Memory B cell (primary cell): ENCODE data around the gene NRXN2.
"Not testable (repeated sequence)": the region's sequence is repeated elsewhere in the genome, so short reads cannot be mapped to it uniquely, and the experiment has no call there.

Source experiments
- ATAC-seq: fragments of 150-1000 bp; cut with Tn5 transposase; 2 replicates; pipeline ENCODE4 v1.10.0; 2021; ENCODE audit warnings: low read depth, mild to moderate bottlenecking, moderate library complexity
- DNase-seq, 2 donors: peaks; one replicate each; pipeline ENCODE4 v3.0.0; 2022; ENCODE audit warnings: low spot score in 2 of 2
- H3K27ac Mint-ChIP-seq: one replicate; pipeline ENCODE4 v1.8.0; 2022; ENCODE audit warnings: mild to moderate bottlenecking, moderate library complexity, mixed read lengths
- H3K27me3 Mint-ChIP-seq: one replicate; pipeline ENCODE4 v1.8.0; 2022; ENCODE audit warnings: mixed read lengths
- H3K36me3 Mint-ChIP-seq: one replicate; pipeline ENCODE4 v1.8.0; 2022; ENCODE audit warnings: mild to moderate bottlenecking, mixed read lengths
- H3K4me1 Mint-ChIP-seq: one replicate; pipeline ENCODE4 v1.8.0; 2022; ENCODE audit warnings: mixed read lengths
- H3K4me3 Mint-ChIP-seq: one replicate; pipeline ENCODE4 v1.8.0; 2022; ENCODE audit warnings: mild to moderate bottlenecking, moderate library complexity, mixed read lengths
- H3K9me3 Mint-ChIP-seq: one replicate; pipeline ENCODE4 v1.8.0; 2022; ENCODE audit warnings: mixed read lengths

NRXN2 gene

DNA sequence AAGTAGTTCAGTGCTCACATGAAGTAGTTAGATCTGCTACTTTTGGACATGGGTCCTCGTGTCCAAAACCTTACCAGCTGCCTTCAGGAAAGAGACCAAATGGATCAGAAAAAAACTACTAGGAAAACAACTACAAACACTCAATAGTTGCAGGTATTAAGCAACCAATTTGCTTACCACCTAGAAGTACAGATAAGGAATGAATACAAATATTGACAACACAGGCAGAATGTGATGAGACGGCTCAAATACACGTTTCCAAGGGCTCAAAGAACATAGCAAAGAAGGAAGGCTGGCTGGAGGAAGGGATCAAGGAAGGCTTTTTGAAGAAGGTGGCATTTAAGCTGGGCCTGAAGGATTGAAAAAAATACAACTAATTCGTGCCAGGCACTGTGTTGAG lies 41.8 kb downstream of the NRXN2 start:
- ATAC-seq = no peak
- no peak overlapping the region for H3K27ac Mint-ChIP-seq
- no peaks in the 10 kb centered on the region for H3K4me1 Mint-ChIP-seq
- no peak for DNase-seq
- H3K36me3 Mint-ChIP-seq = no peaks in the 10 kb centered on the region
- H3K9me3 Mint-ChIP-seq = no peaks in the 10 kb centered on the region
- no peak overlapping the region for H3K4me3 Mint-ChIP-seq
- H3K27me3 Mint-ChIP-seq = peaks cover 15% of the 10 kb centered on the region

DNA sequence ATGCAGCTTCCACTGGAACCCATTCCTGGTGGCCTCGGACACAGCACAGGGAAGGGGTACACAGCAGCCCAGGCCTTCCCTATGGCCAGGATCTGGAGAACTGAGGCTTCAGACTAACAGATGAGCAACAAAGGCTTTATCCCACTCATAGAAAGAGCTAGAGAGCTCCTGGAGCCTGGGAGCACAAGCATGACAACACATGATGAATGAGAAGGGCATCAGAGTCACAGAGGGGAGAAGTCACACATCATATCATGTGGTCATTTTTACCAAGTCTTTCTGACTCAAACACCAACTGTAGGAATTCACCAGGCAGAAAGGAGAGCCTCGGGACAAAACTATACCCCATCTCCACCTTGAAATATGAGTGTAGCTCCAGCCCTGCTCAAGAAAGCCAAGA lies 43.2 kb downstream of the NRXN2 start:
- Mint-ChIP-seq H3K4me1 (peaks cover 12% of the 10 kb centered on the region), H3K9me3 (no peaks in the 10 kb centered on the region), H3K27me3 (peaks cover 20% of the 10 kb centered on the region), H3K36me3 (peaks cover 2% of the 10 kb centered on the region), H3K4me3 (no peak overlapping the region), H3K27ac (no peak overlapping the region)
- ATAC-seq = no peak
- no peak for DNase-seq

DNA sequence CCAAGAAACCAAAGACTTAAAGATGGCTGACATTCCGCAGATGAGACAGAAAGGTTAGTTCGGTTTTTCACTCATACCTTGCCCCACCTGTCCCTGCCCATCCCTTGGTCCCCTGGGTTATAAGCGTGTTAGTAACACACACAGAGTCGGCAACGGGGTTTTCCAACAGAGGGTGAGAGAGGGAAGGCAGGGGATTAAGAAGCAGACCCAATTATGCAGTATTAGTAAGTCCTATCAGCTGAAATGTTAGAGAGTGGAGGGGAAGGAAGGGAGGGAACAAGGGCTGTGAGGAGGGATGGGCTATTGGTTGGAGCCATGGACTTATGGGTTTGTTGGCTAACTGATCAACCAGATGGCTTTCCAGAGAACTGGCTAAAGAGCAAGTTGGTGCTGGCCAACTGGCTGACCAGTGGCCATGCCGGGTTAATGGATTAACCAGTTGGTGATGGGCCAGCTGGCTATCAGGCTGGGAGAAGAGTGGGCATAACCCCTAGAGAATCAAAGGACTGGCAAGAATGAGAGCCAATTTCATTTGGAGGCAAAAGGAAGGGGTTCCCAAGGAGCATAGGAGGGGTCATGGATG lies 45.5 kb downstream of the NRXN2 start:
- no peak for DNase-seq
- Mint-ChIP-seq H3K36me3 (peaks cover 2% of the 10 kb centered on the region), H3K4me1 (peaks cover 21% of the 10 kb centered on the region), H3K4me3 (no peak overlapping the region), H3K9me3 (no peaks in the 10 kb centered on the region), H3K27me3 (peaks cover 22% of the 10 kb centered on the region), H3K27ac (no peak overlapping the region)
- ATAC-seq = no peak

DNA sequence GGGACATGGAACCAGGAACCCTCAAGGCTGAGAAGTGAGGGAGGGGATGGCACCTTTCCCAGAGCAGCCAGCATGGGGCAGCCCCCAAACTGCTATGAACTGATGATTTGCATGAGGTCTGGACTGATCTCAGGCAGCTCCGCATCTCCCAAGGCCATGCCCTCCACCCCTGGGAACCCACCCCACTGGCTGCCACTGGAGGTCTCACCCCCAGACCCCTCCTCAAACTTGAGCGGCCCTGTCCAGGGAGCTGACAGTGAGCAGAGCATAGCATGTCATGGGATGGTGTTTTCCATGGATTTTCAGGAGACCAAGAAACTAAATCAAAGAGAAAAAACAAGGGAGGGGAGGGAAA lies 46.8 kb downstream of the NRXN2 start:
- H3K27me3 Mint-ChIP-seq = peaks cover 27% of the 10 kb centered on the region
- H3K9me3 Mint-ChIP-seq = no peaks in the 10 kb centered on the region
- ATAC-seq (peak; percentile 17), DNase-seq (no peak)
- no peak overlapping the region for H3K4me3 Mint-ChIP-seq
- no peak overlapping the region for H3K27ac Mint-ChIP-seq
- H3K4me1 Mint-ChIP-seq = peaks cover 29% of the 10 kb centered on the region
- H3K36me3 Mint-ChIP-seq = peaks cover 2% of the 10 kb centered on the region

DNA sequence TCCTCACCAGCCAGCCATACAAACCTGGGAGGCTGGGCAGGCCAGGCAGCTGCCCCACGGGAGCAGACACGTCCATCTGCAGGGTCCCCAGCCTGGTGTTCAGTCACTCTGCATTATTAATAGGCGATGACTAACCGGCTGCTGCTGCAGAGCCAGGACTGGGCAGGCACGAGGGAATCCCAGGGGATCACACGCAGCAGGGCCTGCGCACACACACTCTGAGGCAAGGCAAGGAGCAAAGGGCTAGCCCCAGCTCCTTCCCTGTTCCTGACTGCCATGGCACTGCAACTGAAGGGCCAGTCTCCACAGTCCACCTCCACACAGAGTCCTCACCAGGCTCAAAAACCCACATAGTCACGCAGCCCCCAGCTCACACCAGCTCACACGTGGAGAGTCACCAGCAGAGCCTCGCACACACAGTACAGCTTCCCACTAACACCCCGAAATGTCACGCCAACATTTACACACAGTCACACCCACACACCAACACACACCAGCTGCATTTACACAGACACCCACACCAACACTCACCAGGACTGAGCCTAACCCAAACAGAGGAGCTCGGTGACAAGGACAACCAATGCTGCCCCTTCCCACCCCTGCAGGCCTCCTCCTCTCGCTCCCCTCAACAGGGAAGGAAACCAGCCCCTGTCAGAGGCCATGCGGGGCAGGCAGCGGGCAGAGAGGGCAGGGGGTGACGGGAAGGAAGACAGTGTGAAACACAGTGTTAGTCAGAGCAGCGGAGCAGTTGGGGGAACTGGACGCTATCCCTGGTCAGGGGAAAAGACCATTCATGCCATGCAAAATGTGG lies 47.3 kb downstream of the NRXN2 start:
- Mint-ChIP-seq H3K4me1 (peaks cover 32% of the 10 kb centered on the region), H3K27me3 (peaks cover 30% of the 10 kb centered on the region), H3K9me3 (no peaks in the 10 kb centered on the region), H3K36me3 (peaks cover 2% of the 10 kb centered on the region), H3K27ac (no peak overlapping the region), H3K4me3 (no peak overlapping the region)
- peak; percentile 47 for ATAC-seq
- DNase-seq = no peak

DNA sequence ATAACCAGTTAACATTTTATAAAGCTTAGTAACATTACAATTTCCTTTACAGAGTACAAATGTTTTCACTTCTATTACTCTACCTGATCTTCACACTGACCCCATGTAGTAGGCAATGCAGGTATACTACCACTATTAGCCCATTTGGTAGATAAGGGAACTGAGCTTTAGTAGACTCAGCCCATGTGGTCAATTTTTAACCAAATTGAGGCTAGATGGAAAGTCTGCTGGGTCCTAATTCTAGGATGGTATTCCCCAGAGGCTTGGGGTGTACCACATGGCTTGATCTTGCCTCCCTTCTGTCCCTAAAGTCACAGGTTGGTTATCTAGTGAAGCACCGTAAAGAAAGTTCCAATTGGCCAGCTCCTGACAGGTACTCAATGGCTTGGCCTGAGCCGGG lies 48.2 kb downstream of the NRXN2 start:
- DNase-seq = no peak
- Mint-ChIP-seq H3K27ac (no peak overlapping the region), H3K4me1 (peaks cover 32% of the 10 kb centered on the region), H3K27me3 (peaks cover 33% of the 10 kb centered on the region), H3K36me3 (peaks cover 2% of the 10 kb centered on the region), H3K4me3 (no peak overlapping the region), H3K9me3 (no peaks in the 10 kb centered on the region)
- ATAC-seq = peak; percentile 24

DNA sequence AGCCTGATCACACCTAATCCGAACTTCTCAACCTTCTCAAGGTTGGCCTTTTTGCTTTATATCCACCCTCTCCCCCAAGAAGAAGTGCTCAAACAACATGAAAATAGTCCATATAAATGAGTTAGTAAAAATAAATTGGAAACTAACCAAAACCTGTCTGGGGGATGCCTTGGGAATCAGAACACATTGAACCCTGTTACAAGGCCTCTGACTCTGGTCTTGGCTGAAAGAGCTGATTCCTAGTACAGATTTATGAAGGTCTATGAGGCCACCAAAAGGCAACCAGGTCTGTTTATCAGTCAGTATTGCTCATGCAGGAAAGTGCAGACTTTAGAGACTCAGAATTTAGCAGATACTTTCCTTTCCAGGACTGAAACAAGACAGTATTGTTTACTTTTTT lies 49.7 kb downstream of the NRXN2 start:
- H3K4me1 Mint-ChIP-seq = peaks cover 34% of the 10 kb centered on the region
- H3K27me3 Mint-ChIP-seq = peaks cover 37% of the 10 kb centered on the region
- no peaks in the 10 kb centered on the region for H3K9me3 Mint-ChIP-seq
- ATAC-seq = no peak
- H3K4me3 Mint-ChIP-seq = no peak overlapping the region
- peaks cover 2% of the 10 kb centered on the region for H3K36me3 Mint-ChIP-seq
- H3K27ac Mint-ChIP-seq = no peak overlapping the region
- no peak for DNase-seq

DNA sequence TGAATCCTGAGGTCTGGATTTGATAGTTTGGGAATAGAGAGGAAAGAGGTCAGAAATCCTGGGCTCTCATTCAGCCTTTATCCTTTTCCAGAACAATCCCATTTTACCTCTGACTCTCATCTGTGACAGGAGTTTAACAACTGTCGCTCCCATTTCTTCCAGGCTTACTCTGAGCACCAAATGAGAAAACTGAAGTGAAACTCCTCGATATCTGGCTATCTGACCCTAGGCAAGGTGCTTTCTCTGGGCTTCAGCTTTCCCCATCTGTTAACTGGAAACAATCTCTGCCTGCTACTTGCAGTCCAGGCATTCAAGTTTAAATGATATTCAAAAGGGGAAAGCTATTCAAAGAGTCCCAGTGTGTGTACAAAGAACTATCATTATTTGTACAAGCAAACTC lies 50.1 kb downstream of the NRXN2 start:
- Mint-ChIP-seq H3K9me3 (no peaks in the 10 kb centered on the region), H3K27ac (no peak overlapping the region), H3K4me1 (peaks cover 34% of the 10 kb centered on the region), H3K27me3 (peaks cover 38% of the 10 kb centered on the region), H3K36me3 (peaks cover 2% of the 10 kb centered on the region), H3K4me3 (no peak overlapping the region)
- peak; percentile 41 for ATAC-seq
- no peak for DNase-seq

DNA sequence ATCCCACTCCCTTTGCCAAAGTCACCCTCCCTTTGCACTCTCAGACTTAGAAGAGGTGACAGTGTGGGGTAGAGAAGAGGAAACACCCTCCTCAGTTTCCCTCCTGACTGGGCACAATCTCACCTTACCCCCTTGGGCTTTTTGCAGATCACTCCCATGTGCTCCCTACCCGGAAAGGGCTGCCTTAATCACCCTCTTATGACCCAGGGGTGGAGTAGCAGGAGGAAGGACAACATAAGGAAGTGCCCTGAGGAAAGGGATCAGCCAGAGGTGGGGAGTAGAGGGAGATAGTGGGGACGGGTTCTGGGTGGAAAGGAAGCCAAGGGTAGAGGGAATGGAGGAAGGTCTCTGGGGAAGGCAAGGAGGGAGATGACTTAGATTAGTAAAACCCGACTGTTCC lies 52.0 kb downstream of the NRXN2 start:
- no peak for ATAC-seq
- DNase-seq = no peak
- H3K36me3 Mint-ChIP-seq = peaks cover 2% of the 10 kb centered on the region
- peaks cover 31% of the 10 kb centered on the region for H3K27me3 Mint-ChIP-seq
- H3K27ac Mint-ChIP-seq = no peak overlapping the region
- H3K4me1 Mint-ChIP-seq = peaks cover 33% of the 10 kb centered on the region
- no peak overlapping the region for H3K4me3 Mint-ChIP-seq
- no peaks in the 10 kb centered on the region for H3K9me3 Mint-ChIP-seq

DNA sequence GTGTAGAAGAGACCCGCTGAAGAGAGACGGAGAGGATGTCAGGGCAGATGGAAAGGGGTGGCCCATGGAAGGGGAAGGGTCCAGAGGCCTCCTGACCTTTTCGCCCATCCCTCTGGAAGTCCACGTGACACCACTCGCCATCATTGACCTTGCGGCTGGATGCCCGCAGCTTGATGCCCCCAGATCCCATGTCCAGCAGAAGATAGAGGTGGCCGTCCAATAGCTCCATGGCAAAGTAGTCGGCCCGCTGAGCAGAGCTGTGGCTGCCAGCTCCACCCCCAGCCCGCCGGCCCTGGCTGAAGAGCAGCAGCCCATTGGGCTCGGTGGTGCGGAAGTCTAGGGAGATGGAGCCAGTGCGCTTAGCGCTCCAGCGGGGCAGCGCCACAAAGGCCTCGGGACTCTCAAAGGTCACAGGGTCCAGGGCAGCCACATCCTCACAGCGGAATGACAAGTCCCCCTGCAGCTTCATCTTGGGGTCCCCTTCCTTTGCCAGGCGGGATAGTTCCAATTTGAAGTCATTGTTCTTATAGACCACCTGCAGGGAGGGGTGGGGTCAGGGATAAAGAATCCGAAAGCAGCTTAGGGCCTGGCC lies 55.7 kb downstream of the NRXN2 start:
- DNase-seq (no peak), ATAC-seq (no peak)
- H3K36me3 Mint-ChIP-seq = no peaks in the 10 kb centered on the region
- no peak overlapping the region for H3K27ac Mint-ChIP-seq
- peaks cover 11% of the 10 kb centered on the region for H3K4me1 Mint-ChIP-seq
- H3K27me3 Mint-ChIP-seq = peaks cover 27% of the 10 kb centered on the region
- no peaks in the 10 kb centered on the region for H3K9me3 Mint-ChIP-seq
- H3K4me3 Mint-ChIP-seq = no peak overlapping the region

DNA sequence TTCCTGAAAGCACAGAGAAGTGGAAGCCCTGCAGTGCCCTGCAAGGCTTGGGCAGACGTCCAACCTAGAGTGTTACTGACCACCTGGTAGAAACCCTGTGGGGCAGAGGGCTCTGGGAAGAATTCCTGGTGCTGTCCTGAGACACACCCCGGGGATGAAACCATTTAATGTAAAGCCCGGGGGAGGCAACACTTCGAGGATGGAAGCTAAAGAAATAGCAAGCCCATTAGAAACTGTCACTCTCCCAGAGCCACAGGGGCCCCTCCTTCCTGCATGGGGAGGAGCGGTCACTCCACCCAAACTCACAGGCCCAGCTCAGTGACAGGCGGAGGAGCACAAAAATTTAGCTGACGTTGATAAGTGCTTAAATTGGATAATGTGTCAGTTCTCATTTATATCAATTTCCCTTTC lies 57.6 kb downstream of the NRXN2 start:
- H3K27ac Mint-ChIP-seq = no peak overlapping the region
- peaks cover 2% of the 10 kb centered on the region for H3K4me1 Mint-ChIP-seq
- no peak overlapping the region for H3K4me3 Mint-ChIP-seq
- H3K27me3 Mint-ChIP-seq = peaks cover 21% of the 10 kb centered on the region
- H3K9me3 Mint-ChIP-seq = no peaks in the 10 kb centered on the region
- no peaks in the 10 kb centered on the region for H3K36me3 Mint-ChIP-seq
- ATAC-seq = no peak
- no peak for DNase-seq

DNA sequence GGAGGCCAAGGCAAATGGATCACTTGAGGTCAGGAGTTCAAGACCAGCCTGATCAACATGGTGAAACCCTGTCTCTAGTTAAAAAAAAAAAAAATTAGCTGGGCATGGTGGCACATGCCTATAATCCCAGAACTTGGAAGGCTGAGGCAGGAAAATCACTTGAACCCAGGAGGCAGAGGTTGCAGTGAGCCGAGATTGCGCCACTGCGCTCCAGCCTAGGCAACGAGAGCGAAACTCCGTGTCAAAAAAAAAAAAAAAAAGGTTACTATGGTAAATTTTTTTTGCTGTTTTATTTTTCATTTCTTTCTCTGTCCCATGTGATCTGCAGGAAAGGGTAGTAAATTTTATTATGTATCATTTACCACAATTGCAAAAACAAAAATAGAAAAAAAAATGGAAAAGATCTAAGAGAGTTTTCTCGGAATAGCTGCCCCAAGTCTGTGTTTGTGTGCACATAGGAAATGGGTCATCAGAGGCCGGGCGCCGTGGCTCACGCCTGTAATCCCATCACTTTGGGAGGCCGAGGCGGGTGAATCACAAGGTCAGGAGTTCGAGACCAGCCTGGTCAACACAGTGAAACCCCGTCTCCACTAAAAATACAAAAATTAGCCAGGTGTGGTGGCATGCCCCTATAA lies 58.6 kb downstream of the NRXN2 start:
- not testable (repeated sequence) for H3K9me3 Mint-ChIP-seq, H3K27ac Mint-ChIP-seq, DNase-seq, H3K4me3 Mint-ChIP-seq, H3K36me3 Mint-ChIP-seq, H3K4me1 Mint-ChIP-seq, ATAC-seq
- peaks cover 23% of the 10 kb centered on the region for H3K27me3 Mint-ChIP-seq

DNA sequence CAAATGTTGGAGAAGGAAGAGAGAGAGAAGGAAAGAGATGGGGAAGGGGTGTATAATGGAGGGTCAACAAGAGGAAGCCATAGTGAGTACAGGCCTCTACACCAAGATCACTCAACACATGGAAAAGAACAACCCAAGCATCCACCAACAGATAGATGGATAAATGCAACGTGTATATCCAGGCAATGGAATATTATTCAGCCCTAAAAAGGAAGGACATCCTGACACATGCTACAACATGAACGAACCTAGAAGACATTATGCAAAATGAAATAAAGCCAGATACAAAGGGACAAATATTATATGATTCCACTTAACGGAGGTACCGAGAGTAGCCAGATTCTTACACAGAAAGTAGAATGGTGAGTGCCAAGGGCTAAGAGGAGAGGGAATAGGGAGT lies 59.3 kb downstream of the NRXN2 start:
- no peaks in the 10 kb centered on the region for H3K36me3 Mint-ChIP-seq
- no peak for ATAC-seq
- H3K27ac Mint-ChIP-seq = no peak overlapping the region
- no peak overlapping the region for H3K4me3 Mint-ChIP-seq
- DNase-seq = no peak
- peaks cover 20% of the 10 kb centered on the region for H3K27me3 Mint-ChIP-seq
- no peaks in the 10 kb centered on the region for H3K9me3 Mint-ChIP-seq
- no peaks in the 10 kb centered on the region for H3K4me1 Mint-ChIP-seq

DNA sequence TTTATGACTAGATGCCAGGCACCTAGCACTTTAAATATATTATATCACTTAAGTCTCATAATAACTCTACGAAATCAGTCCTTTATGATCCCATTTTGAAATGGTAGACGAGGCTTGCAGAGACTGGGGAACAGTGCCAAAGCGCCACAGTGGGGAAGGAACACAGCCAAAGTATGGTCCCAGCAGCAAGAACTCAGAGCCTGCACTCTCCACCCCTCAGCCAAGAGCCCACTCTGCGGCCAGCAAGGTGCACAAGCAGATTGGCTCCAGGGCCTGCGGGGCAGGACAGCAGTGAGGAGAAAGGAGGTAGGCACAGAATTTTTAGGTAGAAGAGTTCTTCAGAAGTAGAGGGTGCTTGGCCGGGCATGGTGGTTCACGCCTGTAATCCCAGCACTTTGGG lies 61.4 kb downstream of the NRXN2 start:
- Mint-ChIP-seq H3K9me3 (no peaks in the 10 kb centered on the region), H3K4me3 (no peak overlapping the region), H3K27me3 (peaks cover 14% of the 10 kb centered on the region), H3K27ac (no peak overlapping the region), H3K36me3 (no peaks in the 10 kb centered on the region), H3K4me1 (no peaks in the 10 kb centered on the region)
- ATAC-seq = no peak
- DNase-seq = no peak
